DOHH2 (cell line): Measurements from ENCODE around the gene CCDC171.

Experiments
- H3F3A ChIP-seq: fragments of 200-600 bp; sonication (generic), shearing (Covaris generic); 2 replicates; pipeline ENCODE4 v1.6.0; 2016; ENCODE audit warnings: antibody characterized with exemption, mild to moderate bottlenecking; ENCODE audit not compliant: control insufficient read depth, insufficient read depth
- H3K27ac ChIP-seq: fragments of 200-600 bp; sonication (generic); 2 replicates; pipeline ENCODE4 v1.5.1; 2014; ENCODE audit warnings: low read depth, mild to moderate bottlenecking, low read length, moderate library complexity
- H3K27me3 ChIP-seq: fragments of 200-600 bp; sonication (generic); 2 replicates; pipeline ENCODE4 v1.6.1; 2014; ENCODE audit warnings: mild to moderate bottlenecking, low read length, mixed read lengths; ENCODE audit not compliant: control insufficient read depth
- H3K36me3 ChIP-seq: fragments of 200-600 bp; sonication (generic); 2 replicates; pipeline ENCODE4 v1.6.1; 2014; ENCODE audit warnings: mild to moderate bottlenecking, low read length, moderate library complexity, mixed read lengths; ENCODE audit not compliant: control insufficient read depth
- H3K4me1 ChIP-seq: fragments of 200-600 bp; sonication (generic); 2 replicates; pipeline ENCODE4 v1.6.1; 2014; ENCODE audit warnings: mild to moderate bottlenecking, low read length, mixed read lengths; ENCODE audit not compliant: control insufficient read depth
- H3K4me2 ChIP-seq: fragments of 200-600 bp; sonication (generic); 2 replicates; pipeline ENCODE4 v1.6.0; 2014; ENCODE audit warnings: mild to moderate bottlenecking, low read length, moderate library complexity
- H3K4me3 ChIP-seq: fragments of 200-600 bp; sonication (generic); 2 replicates; pipeline ENCODE4 v1.5.1; 2014; ENCODE audit warnings: mild to moderate bottlenecking, low read length, mixed read lengths
- H3K79me2 ChIP-seq: fragments of 200-600 bp; sonication (generic); 2 replicates; pipeline ENCODE4 v1.6.1; 2014; ENCODE audit warnings: mild to moderate bottlenecking, low read length, mixed read lengths; ENCODE audit not compliant: control insufficient read depth
- H3K9me2 ChIP-seq: fragments of 200-600 bp; sonication (generic); replicated peaks from 2 replicates; pipeline ENCODE4 v1.6.1; 2014; ENCODE audit warnings: mild to moderate bottlenecking, low read length, mixed read lengths; ENCODE audit not compliant: control insufficient read depth
- H3K9me3 ChIP-seq: fragments of 200-600 bp; sonication (generic); 2 replicates; pipeline ENCODE4 v1.6.1; 2014; ENCODE audit warnings: antibody characterized with exemption, low read length, mixed read lengths; ENCODE audit not compliant: control insufficient read depth, insufficient read depth
- H4K20me1 ChIP-seq: fragments of 200-600 bp; sonication (generic); 2 replicates; pipeline ENCODE4 v1.6.0; 2014; ENCODE audit warnings: low read depth, mild to moderate bottlenecking, antibody characterized with exemption, low read length, moderate library complexity; ENCODE audit not compliant: control insufficient read depth, insufficient read depth
- CTCF ChIP-seq: fragments of 200-600 bp; sonication (generic); IDR thresholded peaks from one replicate; pipeline ENCODE4 v1.5.1; 2014; ENCODE audit warnings: antibody characterized with exemption, mild to moderate bottlenecking, low read depth, low read length; ENCODE audit not compliant: poor library complexity, severe bottlenecking
- EZH2phosphoT487 ChIP-seq: fragments of 200-600 bp; sonication (generic); IDR thresholded peaks from 2 replicates; pipeline ENCODE4 v1.6.1; 2017; ENCODE audit warnings: borderline replicate concordance, mild to moderate bottlenecking, antibody characterized with exemption, low read length, moderate library complexity, mixed read lengths

The CCDC171 gene

DNA sequence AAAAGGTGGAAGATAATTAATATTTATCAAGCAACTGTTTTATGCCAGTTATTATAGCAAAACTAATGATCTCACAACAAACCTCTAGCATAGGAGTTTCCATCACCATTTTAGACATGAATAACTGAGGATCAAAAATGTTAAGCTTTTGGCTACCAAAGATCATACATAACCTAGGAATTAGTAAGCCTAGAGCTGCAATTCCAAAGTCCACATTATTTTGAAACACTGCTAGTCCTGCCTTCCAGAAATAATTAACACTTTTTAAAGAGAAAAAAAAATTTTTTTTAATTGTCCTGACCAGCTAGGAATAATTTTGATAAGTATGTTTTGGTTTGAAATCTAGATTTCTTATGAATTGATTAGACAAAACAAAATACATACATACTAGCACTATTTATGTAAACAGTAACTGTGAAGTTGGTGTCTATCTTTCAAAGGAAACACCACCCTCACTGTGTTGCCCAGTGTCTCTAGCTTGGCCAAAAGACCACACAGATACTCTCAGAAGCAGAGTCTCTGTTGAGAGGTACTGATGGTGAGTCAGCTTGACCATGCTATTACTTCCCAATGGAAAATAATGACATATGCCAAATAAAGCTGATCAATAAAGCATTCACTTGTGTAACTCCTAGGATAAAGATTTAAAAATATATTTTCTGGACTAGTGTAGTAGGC, 422.4 kb downstream of the CCDC171 start:
- no peaks in the 10 kb centered on the region for H3K36me3 ChIP-seq
- no peaks in the 10 kb centered on the region for H3K79me2 ChIP-seq
- H3K9me2 ChIP-seq, result no peaks in the 10 kb centered on the region
- H3K27me3 ChIP-seq, result no peaks in the 10 kb centered on the region
- no peaks in the 10 kb centered on the region for H4K20me1 ChIP-seq
- H3K9me3 ChIP-seq, result no peaks in the 10 kb centered on the region
- H3K27ac ChIP-seq, result no peak overlapping the region
- no peak overlapping the region for H3K4me3 ChIP-seq
- no peaks in the 10 kb centered on the region for H3F3A ChIP-seq
- H3K4me1 ChIP-seq, result no peaks in the 10 kb centered on the region
- no peak overlapping the region for H3K4me2 ChIP-seq
- TF ChIP-seq CTCF (no peak), EZH2phosphoT487 (no peak)

DNA sequence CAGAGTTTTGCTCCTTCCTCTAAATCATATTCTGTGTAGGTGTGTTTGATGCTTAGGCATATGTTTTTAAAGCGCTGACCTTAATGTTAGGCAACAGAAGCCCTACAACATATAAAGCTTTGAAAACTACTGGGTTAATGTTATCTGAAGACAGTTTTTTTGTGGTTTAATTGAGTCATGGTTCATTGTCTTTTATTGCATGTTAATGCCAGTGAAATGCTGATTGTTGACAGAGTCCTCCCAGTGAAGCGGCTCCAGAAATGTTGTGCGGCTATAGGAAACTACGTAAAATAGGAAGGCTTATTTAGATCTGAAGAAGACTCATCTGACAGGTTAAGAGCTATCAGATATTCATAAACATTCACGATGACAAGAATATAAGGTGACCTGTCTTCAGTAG, 424.6 kb downstream of the CCDC171 start:
- H3K4me2 ChIP-seq, result no peak overlapping the region
- no peak for TF ChIP-seq CTCF
- H3K27ac ChIP-seq, result no peak overlapping the region

GRCh38 chr9:15982182-15982581, 429.3 kb downstream of the CCDC171 start:
- TF ChIP-seq EZH2phosphoT487 (no peak), CTCF (no peak)
- no peak overlapping the region for H3K4me2 ChIP-seq
- no peaks in the 10 kb centered on the region for H3K27me3 ChIP-seq
- H3F3A ChIP-seq, result no peaks in the 10 kb centered on the region
- no peaks in the 10 kb centered on the region for H3K9me3 ChIP-seq
- no peaks in the 10 kb centered on the region for H3K79me2 ChIP-seq
- H3K4me1 ChIP-seq, result no peaks in the 10 kb centered on the region
- no peaks in the 10 kb centered on the region for H4K20me1 ChIP-seq
- no peak overlapping the region for H3K27ac ChIP-seq
- H3K9me2 ChIP-seq, result no peaks in the 10 kb centered on the region
- no peak overlapping the region for H3K4me3 ChIP-seq
- no peaks in the 10 kb centered on the region for H3K36me3 ChIP-seq

More for the DNA sequence above, 424.6 kb downstream of the CCDC171 start:
- H3F3A ChIP-seq, result no peaks in the 10 kb centered on the region
- no peaks in the 10 kb centered on the region for H3K79me2 ChIP-seq
- no peaks in the 10 kb centered on the region for H3K4me1 ChIP-seq
- H3K9me2 ChIP-seq, result no peaks in the 10 kb centered on the region
- no peaks in the 10 kb centered on the region for H3K9me3 ChIP-seq
- no peaks in the 10 kb centered on the region for H3K36me3 ChIP-seq
- no peaks in the 10 kb centered on the region for H3K27me3 ChIP-seq
- no peak overlapping the region for H3K4me3 ChIP-seq
- H4K20me1 ChIP-seq, result no peaks in the 10 kb centered on the region
